Ascending aorta (tissue), 2 donors: Measurements from ENCODE around the gene ACTR8. TPM values are rescaled to one million over a fixed set of nuclear protein-coding genes. Genes with fewer than 3 reads are reported as not detected.

Experiments
- DNase-seq, 2 donors: peaks; one replicate each; pipeline ENCODE4 v3.0.0-alpha.2; 2019; ENCODE audit warnings: low spot score in 2 of 2
- H3K27ac ChIP-seq, 2 donors: fragments of 200-600 bp; sonication (generic); one replicate each; pipeline ENCODE4 v1.5.1; 2016 to 2017; ENCODE audit warnings: mild to moderate bottlenecking in 1 of 2
- H3K27me3 ChIP-seq: fragments of 200-600 bp; sonication (generic); one replicate; pipeline ENCODE4 v1.5.1; 2017
- H3K36me3 ChIP-seq, 2 donors: fragments of 200-600 bp; sonication (generic); one replicate each; pipeline ENCODE4 v1.5.1; 2016
- H3K4me1 ChIP-seq, 2 donors: fragments of 200-600 bp; sonication (generic); one replicate each; pipeline ENCODE4 v1.5.1; 2016 to 2017; ENCODE audit warnings: mild to moderate bottlenecking in 1 of 2
- H3K4me3 ChIP-seq, 2 donors: fragments of 200-600 bp; sonication (generic); one replicate each; pipeline ENCODE4 v1.5.1; 2016 to 2017; ENCODE audit warnings: mild to moderate bottlenecking in 1 of 2
- H3K9me3 ChIP-seq, 2 donors: fragments of 200-600 bp; sonication (generic); one replicate each; pipeline ENCODE4 v1.5.1; 2016
- CTCF ChIP-seq, 3 experiments: fragments of 200-600 bp in 2 of 3; fragments of 450-650 bp in 1 of 3; sonication (generic) in 2 of 3; IDR thresholded peaks; one replicate each; pipeline ENCODE4 v1.5.1; 2016 to 2019; ENCODE audit warnings: antibody characterized with exemption in 3 of 3, mild to moderate bottlenecking in 1 of 3, moderate library complexity in 1 of 3
- intact Hi-C: fragments of 100-400 bp; cut with DNase I; formaldehyde crosslinking; loops from one replicate; pipeline ENCODE4 v1.15.1; 2023
- total RNA-seq: library from RNA; depleted of rRNA; stranded (reverse); fragments of >200 nt; gene quantifications from one replicate; pipeline ENCODE4 v1.1.0, GENCODE V29; 2016

ACTR8 gene
- total RNA-seq, 1 donor from 2014 or later, result 16.6 TPM

- Histone ChIP-seq H3K9me3 (no peaks in the 10 kb centered on the region), H3K27ac (no peak overlapping the region), H3K36me3 (no peaks in the 10 kb centered on the region), H3K27me3 (no peaks in the 10 kb centered on the region), H3K4me1 (peaks cover 3 to 5% of the 10 kb centered on the region in 2 donors), H3K4me3 (no peak overlapping the region)
- intact Hi-C loops, result loop anchor here (5.0 kb wide), 1 partner anchor 78 kb away; no protein-coding TSS in a partner anchor
- TF ChIP-seq CTCF (IDR thresholded peaks at IDR 0.05), result no peak
- no peak for DNase-seq
Observed at GRCh38 chr3:53849916-53850315, 32.0 kb downstream of the ACTR8 start.

- no peak for DNase-seq
- H3K36me3 ChIP-seq, result no peaks in the 10 kb centered on the region
- H3K27ac ChIP-seq, result no peak overlapping the region
- H3K9me3 ChIP-seq, result no peaks in the 10 kb centered on the region
- peak overlapping the region; percentile 66 to 83 for H3K4me3 ChIP-seq
- H3K27me3 ChIP-seq, result no peaks in the 10 kb centered on the region
- TF ChIP-seq CTCF (IDR thresholded peaks at IDR 0.05), result no peak
- peaks cover 3 to 5% of the 10 kb centered on the region in 2 donors for H3K4me1 ChIP-seq
- intact Hi-C loops, result loop anchor here (5.0 kb wide), 1 partner anchor 75 kb away; no protein-coding TSS in a partner anchor
Observed at GRCh38 chr3:53846851-53847155, 35.1 kb downstream of the ACTR8 start.

- intact Hi-C loops, result loop anchor here (5.0 kb wide), 1 partner anchor 74 kb away; no protein-coding TSS in a partner anchor
- Histone ChIP-seq H3K36me3 (no peaks in the 10 kb centered on the region), H3K27ac (peak within 1 kb of the TSS; percentile 34 to 63), H3K4me3 (peak within 1 kb of the TSS; percentile 66 to 83), H3K4me1 (peaks cover 3 to 5% of the 10 kb centered on the region in 2 donors), H3K9me3 (no peaks in the 10 kb centered on the region), H3K27me3 (no peaks in the 10 kb centered on the region)
- no peak for TF ChIP-seq CTCF (IDR thresholded peaks at IDR 0.05)
- peak in 1 of 2 donors; percentile 73 for DNase-seq
Observed at GRCh38 chr3:53846134-53846850, 35.7 kb downstream of the ACTR8 start, which contains the start of the genes CHDH and IL17RB. CHDH (minus strand) TSS chr3:53846419; CDS start chr3:53824008, 22,411 bp downstream. IL17RB (plus strand) TSS chr3:53846568; CDS start chr3:53846589, 21 bp downstream.

- Histone ChIP-seq H3K4me1 (peaks cover 3 to 5% of the 10 kb centered on the region in 2 donors), H3K9me3 (no peaks in the 10 kb centered on the region), H3K36me3 (no peaks in the 10 kb centered on the region), H3K27ac (peak overlapping the region; percentile 34 to 63), H3K4me3 (peak overlapping the region; percentile 66 to 83), H3K27me3 (no peaks in the 10 kb centered on the region)
- TF ChIP-seq CTCF (IDR thresholded peaks at IDR 0.05), result no peak
- DNase-seq, result no peak
- intact Hi-C loops, result loop anchor here (5.0 kb wide), 1 partner anchor 74 kb away; no protein-coding TSS in a partner anchor
Observed at GRCh38 chr3:53845881-53846133, 36.1 kb downstream of the ACTR8 start.

GRCh38 chr3:53845103-53845880 lies 36.7 kb downstream of the ACTR8 start:
- TF ChIP-seq CTCF (IDR thresholded peaks at IDR 0.05), result peak in 2 of 3 experiments; percentile 34 to 41
- Histone ChIP-seq H3K27ac (peak overlapping the region; percentile 34 to 63), H3K9me3 (no peaks in the 10 kb centered on the region), H3K4me3 (peak overlapping the region; percentile 66 to 83), H3K4me1 (peaks cover 3 to 5% of the 10 kb centered on the region in 2 donors), H3K27me3 (no peaks in the 10 kb centered on the region), H3K36me3 (no peaks in the 10 kb centered on the region)
- peak in 1 of 2 donors; percentile 74 for DNase-seq
- intact Hi-C loops, result loop anchor here (5.0 kb wide), 1 partner anchor 73 kb away; no protein-coding TSS in a partner anchor
